Activated T-helper 17 cell treated with anti-CD3 and anti-CD28 coated beads, Interleukin-2, amount 50 U/mL, for 72 hours (primary cell): Measurements from ENCODE around the gene CORO1C. TPM values are rescaled to one million over a fixed set of nuclear protein-coding genes. Genes with fewer than 3 reads are reported as not detected.
A peak's percentile ranks its signal among the peaks of the same experiment; 100 is the strongest.
"Not testable (repeated sequence)": the region's sequence is repeated elsewhere in the genome, so short reads cannot be mapped to it uniquely, and the experiment has no call there.

Source experiments
- ATAC-seq: fragments of 150-1000 bp; cut with Tn5 transposase; replicated peaks from 2 replicates; pipeline ENCODE4 v1.10.0; 2021; ENCODE audit warnings: mild to moderate bottlenecking, moderate library complexity
- H3K27ac Mint-ChIP-seq: one replicate; pipeline ENCODE4 v1.8.0; 2022; ENCODE audit warnings: mixed read lengths
- H3K27me3 Mint-ChIP-seq: one replicate; pipeline ENCODE4 v1.8.0; 2022; ENCODE audit warnings: mixed read lengths
- H3K36me3 Mint-ChIP-seq: one replicate; pipeline ENCODE4 v1.8.0; 2022; ENCODE audit warnings: low read depth, mild to moderate bottlenecking, mixed read lengths
- H3K4me1 Mint-ChIP-seq: one replicate; pipeline ENCODE4 v1.8.0; 2022; ENCODE audit warnings: mixed read lengths
- H3K4me3 Mint-ChIP-seq: one replicate; pipeline ENCODE4 v1.8.0; 2022; ENCODE audit warnings: mild to moderate bottlenecking, mixed read lengths
- H3K9me3 Mint-ChIP-seq: one replicate; pipeline ENCODE4 v1.8.0; 2022; ENCODE audit warnings: mixed read lengths
- total RNA-seq, 2 donors: library from RNA; stranded (reverse); gene quantifications; one replicate each; pipeline ENCODE4 v1.2.3, GENCODE V29; 2022

CORO1C gene
- total RNA-seq, 2 donors from 2014 or later = 81.9 to 101 TPM

- H3K36me3 Mint-ChIP-seq = peaks cover 70% of the 10 kb centered on the region
- peaks cover 27% of the 10 kb centered on the region for H3K4me1 Mint-ChIP-seq
- H3K4me3 Mint-ChIP-seq = peak overlapping the region; percentile 92
- peak overlapping the region; percentile 92 for H3K27ac Mint-ChIP-seq
- ATAC-seq, H3K9me3 Mint-ChIP-seq, H3K27me3 Mint-ChIP-seq: not testable (repeated sequence)
Observed at GRCh38 chr12:108631261-108631660, 100.1 kb downstream of the CORO1C start.

- Mint-ChIP-seq H3K9me3 (no peaks in the 10 kb centered on the region), H3K4me3 (peak overlapping the region; percentile 92), H3K36me3 (peaks cover 76% of the 10 kb centered on the region), H3K27me3 (no peaks in the 10 kb centered on the region), H3K4me1 (peaks cover 23% of the 10 kb centered on the region), H3K27ac (peak overlapping the region; percentile 92)
- ATAC-seq = peak; percentile 2
Observed at GRCh38 chr12:108630481-108631207, 100.7 kb downstream of the CORO1C start.

- peaks cover 83% of the 10 kb centered on the region for H3K36me3 Mint-ChIP-seq
- no peaks in the 10 kb centered on the region for H3K27me3 Mint-ChIP-seq
- peak overlapping the region; percentile 92 for H3K27ac Mint-ChIP-seq
- ATAC-seq = peak; percentile 62
- peak overlapping the region; percentile 92 for H3K4me3 Mint-ChIP-seq
- no peaks in the 10 kb centered on the region for H3K9me3 Mint-ChIP-seq
- H3K4me1 Mint-ChIP-seq = peaks cover 29% of the 10 kb centered on the region
Observed at GRCh38 chr12:108629824-108630476, 101.4 kb downstream of the CORO1C start.

DNA sequence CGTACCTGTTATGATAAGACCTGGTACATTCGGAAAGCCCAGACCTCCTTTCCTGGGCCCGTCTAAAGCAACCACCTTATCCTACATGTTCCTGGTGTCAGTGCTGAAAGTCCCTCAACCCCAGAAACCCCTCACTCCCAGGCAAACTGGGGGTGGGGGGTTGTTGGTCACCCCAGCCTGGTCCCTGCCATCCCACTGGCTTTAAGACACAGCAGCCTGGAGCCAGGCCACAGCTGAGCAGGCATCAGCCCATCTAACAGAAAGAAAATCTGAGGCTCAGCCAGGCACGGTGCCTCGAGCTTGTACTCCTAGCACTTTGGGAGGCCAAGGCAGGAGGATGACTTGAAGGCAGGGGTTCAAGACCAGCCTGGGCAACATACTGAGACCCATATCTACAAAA lies 102.2 kb downstream of the CORO1C start:
- Mint-ChIP-seq H3K4me3 (peak overlapping the region; percentile 92), H3K9me3 (no peaks in the 10 kb centered on the region), H3K36me3 (peaks cover 90% of the 10 kb centered on the region), H3K27ac (peak overlapping the region; percentile 92), H3K4me1 (peaks cover 25% of the 10 kb centered on the region), H3K27me3 (no peaks in the 10 kb centered on the region)
- no peak for ATAC-seq

- peak overlapping the region; percentile 92 for H3K4me3 Mint-ChIP-seq
- H3K4me1 Mint-ChIP-seq = peaks cover 23% of the 10 kb centered on the region
- ATAC-seq = no peak
- H3K36me3 Mint-ChIP-seq = peaks cover 95% of the 10 kb centered on the region
- no peaks in the 10 kb centered on the region for H3K9me3 Mint-ChIP-seq
- no peaks in the 10 kb centered on the region for H3K27me3 Mint-ChIP-seq
- peak overlapping the region; percentile 92 for H3K27ac Mint-ChIP-seq
Observed at GRCh38 chr12:108627134-108627920, 104.0 kb downstream of the CORO1C start.

- Mint-ChIP-seq H3K27me3 (no peaks in the 10 kb centered on the region), H3K4me3 (no peak overlapping the region), H3K27ac (peak overlapping the region; percentile 31), H3K4me1 (peaks cover 26% of the 10 kb centered on the region), H3K9me3 (no peaks in the 10 kb centered on the region), H3K36me3 (peaks cover 95% of the 10 kb centered on the region)
- no peak for ATAC-seq
Observed at GRCh38 chr12:108625228-108625627, 106.1 kb downstream of the CORO1C start.

GRCh38 chr12:108623577-108623976 lies 107.7 kb downstream of the CORO1C start:
- no peaks in the 10 kb centered on the region for H3K9me3 Mint-ChIP-seq
- peaks cover 86% of the 10 kb centered on the region for H3K36me3 Mint-ChIP-seq
- H3K4me3 Mint-ChIP-seq = no peak overlapping the region
- H3K27ac Mint-ChIP-seq = peak overlapping the region; percentile 31
- no peaks in the 10 kb centered on the region for H3K27me3 Mint-ChIP-seq
- no peak for ATAC-seq
- peaks cover 27% of the 10 kb centered on the region for H3K4me1 Mint-ChIP-seq

DNA sequence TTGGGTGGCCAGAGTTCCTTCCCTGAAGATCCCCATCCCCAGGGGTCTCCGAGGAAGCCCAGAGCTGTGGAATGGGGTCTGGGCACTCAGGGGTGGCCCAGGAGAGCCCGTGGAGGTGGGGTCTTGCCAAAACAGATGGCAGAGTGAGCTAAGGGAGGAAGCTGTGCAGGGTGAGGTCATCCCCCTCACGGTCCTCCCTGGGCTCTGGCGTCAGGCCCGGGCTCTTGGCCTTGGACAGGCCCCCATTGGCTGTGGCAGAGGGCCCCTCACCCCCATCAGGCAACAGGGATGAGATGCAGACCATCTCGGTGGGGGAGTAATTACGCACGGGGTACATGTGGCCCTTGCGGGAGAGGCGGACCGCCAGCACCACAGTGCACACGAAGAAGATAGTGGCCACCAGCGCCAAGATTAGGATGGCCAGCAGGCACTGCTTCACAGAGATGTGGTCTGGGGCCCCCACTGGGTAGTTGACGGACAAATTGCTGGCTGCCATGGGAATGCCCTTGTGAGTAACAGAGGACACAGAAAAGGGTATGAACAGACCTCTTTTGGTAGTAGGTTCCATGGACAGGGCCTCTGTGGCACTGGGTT lies 108.3 kb downstream of the CORO1C start:
- H3K9me3 Mint-ChIP-seq = no peaks in the 10 kb centered on the region
- no peak for ATAC-seq

DNA sequence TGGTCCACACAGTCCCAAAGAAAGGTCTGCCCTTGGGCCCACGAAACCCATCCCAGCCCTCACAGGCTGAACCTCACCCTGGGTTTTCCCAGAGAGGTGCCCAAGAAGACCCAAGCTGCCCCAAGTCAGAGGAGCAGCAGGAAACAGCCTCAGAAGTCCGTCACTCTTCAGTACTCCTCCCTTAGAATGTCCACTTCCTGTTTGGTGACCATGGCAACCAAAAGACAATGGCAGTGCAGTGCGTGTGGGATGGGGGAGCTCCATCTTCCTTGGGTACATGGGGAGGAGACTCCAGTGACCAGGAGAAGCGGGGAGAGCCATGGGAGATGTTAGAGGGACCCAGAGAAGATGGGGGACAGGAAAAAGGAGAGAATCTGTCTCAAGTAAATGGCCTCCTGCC lies 108.9 kb downstream of the CORO1C start:
- H3K27ac Mint-ChIP-seq = peak overlapping the region; percentile 91
- peak overlapping the region; percentile 27 for H3K4me3 Mint-ChIP-seq
- H3K27me3 Mint-ChIP-seq = no peaks in the 10 kb centered on the region
- peak; percentile 32 for ATAC-seq
- peaks cover 35% of the 10 kb centered on the region for H3K4me1 Mint-ChIP-seq
- H3K9me3 Mint-ChIP-seq = no peaks in the 10 kb centered on the region
- peaks cover 79% of the 10 kb centered on the region for H3K36me3 Mint-ChIP-seq

More for the DNA sequence above, 108.3 kb downstream of the CORO1C start:
- H3K4me3 Mint-ChIP-seq = peak overlapping the region; percentile 27
- H3K36me3 Mint-ChIP-seq = peaks cover 80% of the 10 kb centered on the region
- H3K4me1 Mint-ChIP-seq = peaks cover 32% of the 10 kb centered on the region
- H3K27ac Mint-ChIP-seq = peak overlapping the region; percentile 91
- H3K27me3 Mint-ChIP-seq = no peaks in the 10 kb centered on the region

- Mint-ChIP-seq H3K9me3 (no peaks in the 10 kb centered on the region), H3K27me3 (no peaks in the 10 kb centered on the region), H3K27ac (peak overlapping the region; percentile 91), H3K36me3 (peaks cover 81% of the 10 kb centered on the region), H3K4me1 (peaks cover 44% of the 10 kb centered on the region), H3K4me3 (no peak overlapping the region)
- ATAC-seq = no peak
Observed at GRCh38 chr12:108621161-108621560, 110.2 kb downstream of the CORO1C start.

- H3K9me3 Mint-ChIP-seq = no peaks in the 10 kb centered on the region
- H3K4me3 Mint-ChIP-seq = no peak overlapping the region
- no peaks in the 10 kb centered on the region for H3K27me3 Mint-ChIP-seq
- peaks cover 75% of the 10 kb centered on the region for H3K36me3 Mint-ChIP-seq
- peaks cover 41% of the 10 kb centered on the region for H3K4me1 Mint-ChIP-seq
- H3K27ac Mint-ChIP-seq = no peak overlapping the region
- no peak for ATAC-seq
Observed at GRCh38 chr12:108620236-108620879, 111.0 kb downstream of the CORO1C start.

GRCh38 chr12:108619369-108620160 lies 111.8 kb downstream of the CORO1C start:
- H3K36me3 Mint-ChIP-seq = peaks cover 69% of the 10 kb centered on the region

DNA sequence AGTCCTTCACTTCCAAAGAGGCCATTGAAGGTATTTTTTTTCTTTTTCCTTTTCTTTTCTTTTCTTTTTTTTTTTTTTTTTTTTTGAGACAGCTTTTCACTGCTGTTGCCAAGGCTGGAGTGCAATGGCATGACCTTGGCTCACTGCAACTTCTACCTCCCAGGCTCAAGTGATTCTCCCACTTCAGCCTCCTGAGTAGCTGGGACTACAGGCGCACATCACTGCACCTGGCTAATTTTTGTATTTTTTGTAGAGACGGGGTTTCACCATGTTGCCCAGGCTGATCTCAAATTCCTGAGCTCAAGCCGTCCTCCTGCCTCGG lies 112.4 kb downstream of the CORO1C start:
- not testable (repeated sequence) for H3K27me3 Mint-ChIP-seq, H3K4me3 Mint-ChIP-seq, H3K9me3 Mint-ChIP-seq, ATAC-seq
- Mint-ChIP-seq H3K4me1 (peaks cover 42% of the 10 kb centered on the region), H3K36me3 (peaks cover 62% of the 10 kb centered on the region), H3K27ac (peak overlapping the region; percentile 96)

More at GRCh38 chr12:108619369-108620160, 111.8 kb downstream of the CORO1C start:
- Mint-ChIP-seq H3K27ac (peak overlapping the region; percentile 96), H3K4me3 (no peak overlapping the region), H3K4me1 (peaks cover 37% of the 10 kb centered on the region), H3K9me3 (no peaks in the 10 kb centered on the region), H3K27me3 (no peaks in the 10 kb centered on the region)
- ATAC-seq = no peak
